Thyroid gland (tissue), 4 donors: ENCODE measurements around the gene GEMIN2.
"Not testable (repeated sequence)": the region's sequence is repeated elsewhere in the genome, so short reads cannot be mapped to it uniquely, and the experiment has no call there.

Experiments
- POLR2A ChIP-seq, 2 donors: fragments of 450-650 bp; IDR thresholded peaks; one replicate each; pipeline ENCODE4 v1.6.1; 2017; ENCODE audit warnings: antibody characterized with exemption in 2 of 2, mild to moderate bottlenecking in 2 of 2, moderate library complexity in 1 of 2
- TF ChIP-seq, protein P1 (sequence below), 6 experiments: fragments of 200-600 bp in 3 of 6; fragments of 450-650 bp in 3 of 6; sonication (generic) in 3 of 6; IDR thresholded peaks; one replicate each; pipeline ENCODE4 v1.5.1; 2016 to 2019; ENCODE audit warnings: antibody characterized with exemption in 6 of 6, mild to moderate bottlenecking in 2 of 6, inconsistent platforms in 1 of 6, moderate library complexity in 1 of 6

DNA sequence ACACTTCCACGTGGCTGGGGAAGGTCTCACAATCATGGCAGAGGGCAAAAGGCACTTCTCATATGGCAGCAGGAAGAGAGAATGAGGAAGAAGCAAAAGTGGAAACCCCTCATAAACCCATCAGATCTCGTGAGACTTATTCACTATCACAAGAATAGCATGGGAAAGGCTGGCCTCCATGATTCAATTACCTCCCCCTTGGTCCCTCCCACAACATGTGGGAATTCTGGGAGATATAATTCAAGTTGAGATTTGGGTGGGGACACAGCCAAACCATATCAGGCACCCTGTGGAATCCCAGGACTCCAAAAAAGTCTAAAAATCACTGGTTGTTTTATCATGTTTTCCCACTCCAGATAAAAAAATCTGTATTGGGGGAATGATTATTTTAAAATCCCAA lies 29.1 kb downstream of the GEMIN2 start:
- TF ChIP-seq, protein P1, sequence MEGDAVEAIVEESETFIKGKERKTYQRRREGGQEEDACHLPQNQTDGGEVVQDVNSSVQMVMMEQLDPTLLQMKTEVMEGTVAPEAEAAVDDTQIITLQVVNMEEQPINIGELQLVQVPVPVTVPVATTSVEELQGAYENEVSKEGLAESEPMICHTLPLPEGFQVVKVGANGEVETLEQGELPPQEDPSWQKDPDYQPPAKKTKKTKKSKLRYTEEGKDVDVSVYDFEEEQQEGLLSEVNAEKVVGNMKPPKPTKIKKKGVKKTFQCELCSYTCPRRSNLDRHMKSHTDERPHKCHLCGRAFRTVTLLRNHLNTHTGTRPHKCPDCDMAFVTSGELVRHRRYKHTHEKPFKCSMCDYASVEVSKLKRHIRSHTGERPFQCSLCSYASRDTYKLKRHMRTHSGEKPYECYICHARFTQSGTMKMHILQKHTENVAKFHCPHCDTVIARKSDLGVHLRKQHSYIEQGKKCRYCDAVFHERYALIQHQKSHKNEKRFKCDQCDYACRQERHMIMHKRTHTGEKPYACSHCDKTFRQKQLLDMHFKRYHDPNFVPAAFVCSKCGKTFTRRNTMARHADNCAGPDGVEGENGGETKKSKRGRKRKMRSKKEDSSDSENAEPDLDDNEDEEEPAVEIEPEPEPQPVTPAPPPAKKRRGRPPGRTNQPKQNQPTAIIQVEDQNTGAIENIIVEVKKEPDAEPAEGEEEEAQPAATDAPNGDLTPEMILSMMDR (IDR thresholded peaks at IDR 0.05), result not testable (repeated sequence)
- not testable (repeated sequence) for TF ChIP-seq POLR2A (IDR thresholded peaks at IDR 0.05)
